GM23338 (cell line): ENCODE results near the gene COL16A1. TPM values are rescaled to one million over a fixed set of nuclear protein-coding genes. Genes with fewer than 3 reads are reported as not detected.

Source experiments
- ATAC-seq: fragments of 200-7000 bp; cut with Tn5 transposase; 3 replicates; pipeline ENCODE4 v1.9.1; 2020
- DNase-seq: peaks from one replicate; pipeline ENCODE4 v3.0.0-alpha.2; 2015; ENCODE audit warnings: low spot score
- H2AFZ ChIP-seq: fragments of 200-600 bp; sonication (generic); 2 replicates; pipeline ENCODE4 v1.8.0; 2016; ENCODE audit warnings: antibody characterized with exemption, mild to moderate bottlenecking, moderate library complexity
- H3F3A ChIP-seq: fragments of 200-600 bp; sonication (generic); replicated peaks from 2 replicates; pipeline ENCODE4 v1.8.0; 2017; ENCODE audit warnings: antibody characterized with exemption, mixed run types, low read depth
- H3K27ac ChIP-seq: fragments of 200-600 bp; sonication (generic); 2 replicates; pipeline ENCODE4 v1.6.1; 2016; ENCODE audit warnings: low read depth
- H3K27me3 ChIP-seq: fragments of 200-600 bp; sonication (generic); 2 replicates; pipeline ENCODE4 v1.8.0; 2016; ENCODE audit warnings: mild to moderate bottlenecking, mixed run types, moderate library complexity; ENCODE audit not compliant: insufficient read depth
- H3K36me3 ChIP-seq: fragments of 200-600 bp; sonication (generic); 2 replicates; pipeline ENCODE4 v1.8.0; 2016; ENCODE audit warnings: mild to moderate bottlenecking; ENCODE audit not compliant: insufficient read depth
- H3K4me1 ChIP-seq: fragments of 200-600 bp; sonication (generic); 2 replicates; pipeline ENCODE4 v1.8.0; 2016; ENCODE audit warnings: mild to moderate bottlenecking, moderate library complexity; ENCODE audit not compliant: insufficient read depth
- H3K4me2 ChIP-seq: fragments of 200-600 bp; sonication (generic); 2 replicates; pipeline ENCODE4 v1.7.1; 2017; ENCODE audit warnings: mixed run types
- H3K4me3 ChIP-seq: fragments of 200-600 bp; sonication (generic); 2 replicates; pipeline ENCODE4 v1.6.1; 2016; ENCODE audit warnings: mixed run types
- H3K79me2 ChIP-seq: fragments of 200-600 bp; sonication (generic); replicated peaks from 2 replicates; pipeline ENCODE4 v1.8.0; 2017; ENCODE audit warnings: mild to moderate bottlenecking; ENCODE audit not compliant: insufficient read depth
- H3K9me2 ChIP-seq: fragments of 200-600 bp; sonication (generic); 2 replicates; pipeline ENCODE4 v1.8.0; 2017; ENCODE audit not compliant: insufficient read depth
- H4K20me1 ChIP-seq: fragments of 200-600 bp; sonication (generic); replicated peaks from 2 replicates; pipeline ENCODE4 v1.8.0; 2017; ENCODE audit warnings: mild to moderate bottlenecking; ENCODE audit not compliant: insufficient read depth
- H3K27ac Mint-ChIP-seq: 2 replicates; pipeline ENCODE4 v1.8.0; 2020; ENCODE audit warnings: inconsistent platforms, mild to moderate bottlenecking, moderate library complexity, mixed read lengths
- H3K27me3 Mint-ChIP-seq: 3 replicates; pipeline ENCODE4 v1.8.0; 2022; ENCODE audit warnings: low read depth, mild to moderate bottlenecking, moderate library complexity, mixed read lengths, inconsistent platforms; ENCODE audit not compliant: insufficient read depth, poor library complexity
- H3K36me3 Mint-ChIP-seq: 3 replicates; pipeline ENCODE4 v1.8.0; 2021; ENCODE audit warnings: low read depth, mild to moderate bottlenecking, inconsistent platforms, moderate library complexity, mixed read lengths
- H3K4me1 Mint-ChIP-seq: 3 replicates; pipeline ENCODE4 v1.8.0; 2020; ENCODE audit warnings: mild to moderate bottlenecking, inconsistent platforms, mixed read lengths
- H3K4me3 Mint-ChIP-seq: 3 replicates; pipeline ENCODE4 v1.8.0; 2021; ENCODE audit warnings: moderate library complexity, mild to moderate bottlenecking, inconsistent platforms, mixed read lengths
- H3K9me3 Mint-ChIP-seq: 3 replicates; pipeline ENCODE4 v1.8.0; 2020; ENCODE audit warnings: moderate library complexity, mild to moderate bottlenecking, inconsistent platforms, mixed read lengths
- CREB1 ChIP-seq: fragments of 250-450 bp; sonication (Bioruptor Pico); IDR thresholded peaks from 2 replicates; pipeline ENCODE4 v1.5.0; 2020; ENCODE audit warnings: low read depth, mild to moderate bottlenecking, moderate library complexity
- CTCF ChIP-seq, 2 experiments: fragments of 200-600 bp in 1 of 2; sonication (generic) in 1 of 2; conservative IDR thresholded peaks; 2 replicates each; pipeline versions ENCODE4 v1.5.1 to v1.6.1; 2016 to 2017; ENCODE audit warnings: antibody characterized with exemption in 2 of 2, low read depth in 2 of 2, mild to moderate bottlenecking in 2 of 2, moderate library complexity in 1 of 2
- ETS1 ChIP-seq: IDR thresholded peaks from 2 replicates; pipeline ENCODE4 v1.6.1; 2016; ENCODE audit warnings: antibody characterized with exemption
- EZH2 ChIP-seq: fragments of 200-600 bp; sonication (generic); IDR thresholded peaks from one replicate; pipeline ENCODE4 v1.8.0; 2017; ENCODE audit warnings: antibody characterized with exemption, mild to moderate bottlenecking, low read depth; ENCODE audit not compliant: unreplicated experiment
- EZH2phosphoT487 ChIP-seq: fragments of 200-600 bp; sonication (generic); IDR thresholded peaks from one replicate; pipeline ENCODE4 v1.8.1; 2018; ENCODE audit warnings: antibody characterized with exemption; ENCODE audit not compliant: unreplicated experiment
- JUNB ChIP-seq: IDR thresholded peaks from one replicate; pipeline ENCODE4 v1.6.1; 2016; ENCODE audit warnings: antibody characterized with exemption; ENCODE audit not compliant: unreplicated experiment
- NANOG ChIP-seq: IDR thresholded peaks from 2 replicates; pipeline ENCODE4 v1.6.1; 2016; ENCODE audit warnings: antibody characterized with exemption, borderline replicate concordance
- REST ChIP-seq: IDR thresholded peaks from one replicate; pipeline ENCODE4 v1.6.1; 2018; ENCODE audit warnings: antibody characterized with exemption; ENCODE audit not compliant: unreplicated experiment
- ZNF331 ChIP-seq: fragments of 250-450 bp; sonication (Bioruptor Pico); IDR thresholded peaks from 2 replicates; pipeline ENCODE4 v1.5.0; 2020; ENCODE audit warnings: low read depth, mild to moderate bottlenecking, moderate library complexity
- polyA plus RNA-seq: library from polyadenylated mRNA; unstranded; fragments of >200 nt; fragmentation: Nextera tagmentation; extraction: Ambion mirVana; gene quantifications from 2 replicates; pipeline ENCODE4 v1.2.1, GENCODE V29; 2016
- total RNA-seq: library from RNA; depleted of rRNA; stranded (reverse); fragments of >200 nt; shearing (Covaris generic); gene quantifications from 2 replicates; pipeline ENCODE4 v1.2.3, GENCODE V29; 2014

Gene COL16A1
- total and polyA plus RNA-seq, 2 experiments from 2014 or later: 4.2 to 13.2 TPM

GRCh38 chr1:31657972-31658510 is 45.8 kb downstream of the COL16A1 start (continued):
- TF ChIP-seq EZH2: no peak
- TF ChIP-seq EZH2phosphoT487: no peak
- TF ChIP-seq REST: no peak
- TF ChIP-seq CREB1 (CRISPR knock-in tag): no peak
- no peak for TF ChIP-seq JUNB
- TF ChIP-seq CTCF (conservative IDR thresholded peaks at IDR 0.05; ENCODE audit: low read depth in 2 of 2): no peak

GRCh38 chr1:31657020-31657804 is 46.6 kb downstream of the COL16A1 start:
- Histone ChIP-seq H3K4me2 (no peak overlapping the region), H3K9me2 (no peaks in the 10 kb centered on the region), H3K79me2 (no peaks in the 10 kb centered on the region), H3K27ac (no peak overlapping the region), H3K27me3 (no peaks in the 10 kb centered on the region), H2AFZ (no peak overlapping the region), H3F3A (no peaks in the 10 kb centered on the region), H3K4me1 (no peaks in the 10 kb centered on the region), H3K4me3 (no peak overlapping the region), H3K36me3 (no peaks in the 10 kb centered on the region), H4K20me1 (no peaks in the 10 kb centered on the region)
- H3K27ac Mint-ChIP-seq: no peak overlapping the region
- DNase-seq: no peak
- H3K36me3 Mint-ChIP-seq: no peaks in the 10 kb centered on the region
- no peak for ATAC-seq
- peaks cover 5% of the 10 kb centered on the region for H3K27me3 Mint-ChIP-seq
- no peaks in the 10 kb centered on the region; the same call in 2 of the 3 replicates for H3K4me1 Mint-ChIP-seq
- H3K9me3 Mint-ChIP-seq: no peaks in the 10 kb centered on the region
- H3K4me3 Mint-ChIP-seq: no peak overlapping the region
- no peak for TF ChIP-seq CREB1 (CRISPR knock-in tag)
- TF ChIP-seq ZNF331 (CRISPR knock-in tag): no peak
- TF ChIP-seq EZH2phosphoT487: no peak
- TF ChIP-seq NANOG: no peak
- no peak for TF ChIP-seq ETS1
- TF ChIP-seq REST: no peak
